A549 treated with Hydrocortisone at 1 μM for 4 hours (cell line): Measurements from ENCODE around the gene RFWD3. TPM values are rescaled to one million over a fixed set of nuclear protein-coding genes. Genes with fewer than 3 reads are reported as not detected.

Experiments
- total RNA-seq: library from RNA; stranded (reverse); fragments of 200-300 nt; extraction: Qiagen RNA extraction; gene quantifications from 5 replicates; pipeline ENCODE4 v1.2.3, GENCODE V29; 2022

RFWD3 gene, protein sequence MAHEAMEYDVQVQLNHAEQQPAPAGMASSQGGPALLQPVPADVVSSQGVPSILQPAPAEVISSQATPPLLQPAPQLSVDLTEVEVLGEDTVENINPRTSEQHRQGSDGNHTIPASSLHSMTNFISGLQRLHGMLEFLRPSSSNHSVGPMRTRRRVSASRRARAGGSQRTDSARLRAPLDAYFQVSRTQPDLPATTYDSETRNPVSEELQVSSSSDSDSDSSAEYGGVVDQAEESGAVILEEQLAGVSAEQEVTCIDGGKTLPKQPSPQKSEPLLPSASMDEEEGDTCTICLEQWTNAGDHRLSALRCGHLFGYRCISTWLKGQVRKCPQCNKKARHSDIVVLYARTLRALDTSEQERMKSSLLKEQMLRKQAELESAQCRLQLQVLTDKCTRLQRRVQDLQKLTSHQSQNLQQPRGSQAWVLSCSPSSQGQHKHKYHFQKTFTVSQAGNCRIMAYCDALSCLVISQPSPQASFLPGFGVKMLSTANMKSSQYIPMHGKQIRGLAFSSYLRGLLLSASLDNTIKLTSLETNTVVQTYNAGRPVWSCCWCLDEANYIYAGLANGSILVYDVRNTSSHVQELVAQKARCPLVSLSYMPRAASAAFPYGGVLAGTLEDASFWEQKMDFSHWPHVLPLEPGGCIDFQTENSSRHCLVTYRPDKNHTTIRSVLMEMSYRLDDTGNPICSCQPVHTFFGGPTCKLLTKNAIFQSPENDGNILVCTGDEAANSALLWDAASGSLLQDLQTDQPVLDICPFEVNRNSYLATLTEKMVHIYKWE
- 31.9 to 40.2 TPM (median 37.1 TPM) in 5 replicates for total RNA-seq

DNA sequence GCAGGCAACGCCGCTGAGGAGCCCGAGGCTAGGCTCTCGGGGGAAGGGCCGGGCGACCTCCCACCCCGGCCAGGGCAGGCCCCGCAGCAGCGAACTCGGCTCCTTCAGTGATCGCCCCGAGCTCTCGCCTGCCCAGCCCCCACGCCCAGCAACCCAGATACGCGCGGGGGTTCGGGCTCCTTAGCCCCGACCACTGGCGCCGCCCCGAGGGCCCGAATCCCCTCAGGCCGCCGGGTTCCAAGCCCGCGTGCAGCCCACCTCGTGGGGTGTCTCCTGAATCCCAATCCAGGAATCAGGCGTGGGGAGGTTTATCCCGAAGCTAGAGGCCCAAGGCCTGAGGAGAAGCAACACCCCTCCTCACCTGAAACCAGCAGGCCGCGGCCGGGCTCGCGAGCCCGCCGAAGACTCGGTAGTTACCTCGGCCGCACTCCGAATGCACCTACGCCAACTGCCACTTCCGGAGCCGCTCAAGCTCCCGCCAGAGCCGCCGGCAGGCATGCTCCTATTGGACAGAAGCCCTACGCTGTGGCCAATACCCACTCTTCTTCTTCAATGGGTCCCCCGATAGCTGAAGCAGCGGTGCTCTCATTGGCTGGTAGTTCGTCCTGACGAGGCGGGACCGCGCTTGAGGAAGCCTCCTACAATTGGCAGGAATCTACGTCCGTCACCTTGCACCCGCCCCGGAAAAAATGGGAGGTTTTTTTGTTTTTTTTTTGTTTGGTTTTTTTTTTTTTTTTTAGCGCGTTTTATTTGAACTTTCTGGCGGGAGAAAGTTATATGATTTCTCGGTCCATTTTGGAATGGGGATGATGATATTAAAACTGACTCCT is at the start of gene RFWD3:
Gene RFWD3, minus strand, starts transcription at position 453 of the 830 bp plus-strand sequence. CDS start 5,428 bp downstream, outside the sequence.

GRCh38 chr16:74700438-74701225 is 34.0 kb upstream of the RFWD3 start, which contains the start of gene MLKL:
MLKL (minus strand) TSS chr16:74700862; CDS start chr16:74695757, 5,105 bp downstream.

DNA sequence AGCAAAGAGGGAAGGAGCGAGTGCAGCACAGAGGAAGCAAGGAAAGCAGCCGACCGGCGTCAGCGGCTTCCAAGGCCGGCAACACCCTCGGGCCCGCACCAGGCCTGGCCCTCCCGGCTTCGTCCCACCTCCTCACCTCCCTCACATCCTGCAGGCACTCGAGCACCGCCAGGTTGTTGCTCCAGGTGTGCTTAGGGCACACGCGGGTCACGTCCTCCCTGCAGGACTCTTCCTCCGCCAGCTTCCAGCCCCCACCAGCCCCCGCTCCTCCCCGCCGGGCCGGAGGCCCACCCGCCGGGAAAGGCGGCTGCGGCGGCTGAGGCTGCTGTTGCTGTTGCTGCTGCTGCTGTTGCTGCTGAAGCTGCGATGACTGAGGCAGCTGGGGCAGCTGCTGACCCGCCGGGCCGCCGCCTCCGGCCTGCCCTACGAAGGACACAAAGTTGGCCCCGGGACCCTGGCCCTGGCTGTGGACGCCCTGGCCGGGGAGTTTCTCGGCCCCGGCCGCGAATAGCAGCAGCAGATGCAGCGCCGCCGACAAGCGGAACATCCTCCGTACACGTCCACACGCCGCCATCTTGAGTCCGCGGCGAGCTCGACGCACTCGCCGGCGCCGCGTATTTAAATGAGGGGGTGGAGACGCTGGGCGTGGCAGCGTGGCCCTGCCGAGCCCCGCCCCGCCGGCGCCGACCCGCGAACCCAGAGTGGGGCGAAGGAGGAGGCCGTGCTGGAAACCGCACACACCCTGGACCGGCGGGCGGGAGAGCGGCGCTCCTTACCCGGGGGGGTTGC is 60.0 kb downstream of the RFWD3 start, which contains the start of gene GLG1:
Gene GLG1, minus strand, starts transcription at position 594 of the 789 bp plus-strand sequence. Its CDS starts 20 bp downstream, at position 574.

Other genes with a start within 250 kb of the RFWD3 start
- 0.11 to 0.50 TPM (median 0.36 TPM) in 5 replicates for gene CLEC18B, start 245.4 kb downstream of the RFWD3 start, total RNA-seq
- 41.9 to 60.3 TPM (median 50.2 TPM) in 5 replicates for gene GLG1, start 59.8 kb downstream of the RFWD3 start, total RNA-seq
- 36.8 to 50.1 TPM (median 43.1 TPM) in 5 replicates for gene MLKL, start 34.0 kb upstream of the RFWD3 start, total RNA-seq
- 31.1 to 37.1 TPM (median 32.5 TPM) in 5 replicates for gene FA2H, start 107.9 kb upstream of the RFWD3 start, total RNA-seq